OCI-LY1 (cell line): ENCODE results near the gene FUT8.

ENCODE experiments used
- H2AFZ ChIP-seq: fragments of 200-600 bp; sonication (generic), shearing (Covaris generic); 2 replicates; pipeline ENCODE4 v1.6.0; 2014; ENCODE audit warnings: antibody characterized with exemption, mild to moderate bottlenecking, low read length
- H3F3A ChIP-seq: fragments of 200-600 bp; sonication (generic), shearing (Covaris generic); 2 replicates; pipeline ENCODE4 v1.6.0; 2014; ENCODE audit warnings: mild to moderate bottlenecking, antibody characterized with exemption, low read length, moderate library complexity; ENCODE audit not compliant: insufficient read depth
- H3K27ac ChIP-seq: fragments of 200-600 bp; sonication (generic); 2 replicates; pipeline ENCODE4 v1.5.1; 2014; ENCODE audit warnings: low read length, mixed run types, mild to moderate bottlenecking, low read depth; ENCODE audit not compliant: poor library complexity, severe bottlenecking
- H3K27me3 ChIP-seq: fragments of 200-600 bp; sonication (generic); 2 replicates; pipeline ENCODE4 v1.6.0; 2014; ENCODE audit warnings: antibody characterized with exemption, mild to moderate bottlenecking, low read length, moderate library complexity; ENCODE audit not compliant: insufficient read depth
- H3K36me3 ChIP-seq: fragments of 200-600 bp; sonication (generic); 2 replicates; pipeline ENCODE4 v1.6.1; 2014; ENCODE audit warnings: mild to moderate bottlenecking, antibody characterized with exemption, low read length, moderate library complexity, mixed read lengths; ENCODE audit not compliant: insufficient read depth
- H3K4me1 ChIP-seq: fragments of 200-600 bp; sonication (generic); 2 replicates; pipeline ENCODE4 v1.5.1; 2014; ENCODE audit warnings: mild to moderate bottlenecking, low read length, moderate library complexity; ENCODE audit not compliant: insufficient read depth, severe bottlenecking
- H3K4me2 ChIP-seq: fragments of 200-600 bp; sonication (generic), shearing (Covaris generic); 2 replicates; pipeline ENCODE4 v1.6.1; 2014; ENCODE audit warnings: low read length
- H3K4me3 ChIP-seq: fragments of 200-600 bp; sonication (generic); 2 replicates; pipeline ENCODE4 v1.5.1; 2014; ENCODE audit warnings: low read length, low read depth, mild to moderate bottlenecking, mixed read lengths; ENCODE audit not compliant: poor library complexity, severe bottlenecking
- H3K79me2 ChIP-seq: fragments of 200-600 bp; shearing (Covaris generic); 2 replicates; pipeline ENCODE4 v1.6.1; 2016; ENCODE audit warnings: mixed run types, low read length, mixed read lengths; ENCODE audit not compliant: insufficient read depth
- H3K9ac ChIP-seq: fragments of 200-600 bp; sonication (generic), shearing (Covaris generic); 2 replicates; pipeline ENCODE4 v1.6.1; 2014; ENCODE audit warnings: mild to moderate bottlenecking, low read length, mixed read lengths
- H3K9me2 ChIP-seq: fragments of 200-600 bp; sonication (generic), shearing (Covaris generic); 2 replicates; pipeline ENCODE4 v1.6.1; 2014; ENCODE audit warnings: low read depth, mild to moderate bottlenecking, low read length, mixed read lengths
- H3K9me3 ChIP-seq: fragments of 200-600 bp; shearing (Covaris generic); 2 replicates; pipeline ENCODE4 v1.6.1; 2014; ENCODE audit warnings: low read length, mixed read lengths
- H4K20me1 ChIP-seq: fragments of 200-600 bp; sonication (generic), shearing (Covaris generic); 2 replicates; pipeline ENCODE4 v1.6.0; 2016; ENCODE audit warnings: mild to moderate bottlenecking, low read length; ENCODE audit not compliant: insufficient read depth
- CTCF ChIP-seq: fragments of 200-600 bp; sonication (generic), shearing (Covaris generic); IDR thresholded peaks from 2 replicates; pipeline ENCODE4 v1.5.1; 2017; ENCODE audit warnings: mild to moderate bottlenecking, antibody characterized with exemption, low read length, moderate library complexity, mixed read lengths
- EZH2 ChIP-seq: fragments of 200-600 bp; sonication (generic), shearing (Covaris generic); IDR thresholded peaks from 2 replicates; pipeline ENCODE4 v1.8.0; 2017; ENCODE audit warnings: borderline replicate concordance, mixed run types, mild to moderate bottlenecking, antibody characterized with exemption, low read length, moderate library complexity, mixed read lengths

FUT8 gene

DNA sequence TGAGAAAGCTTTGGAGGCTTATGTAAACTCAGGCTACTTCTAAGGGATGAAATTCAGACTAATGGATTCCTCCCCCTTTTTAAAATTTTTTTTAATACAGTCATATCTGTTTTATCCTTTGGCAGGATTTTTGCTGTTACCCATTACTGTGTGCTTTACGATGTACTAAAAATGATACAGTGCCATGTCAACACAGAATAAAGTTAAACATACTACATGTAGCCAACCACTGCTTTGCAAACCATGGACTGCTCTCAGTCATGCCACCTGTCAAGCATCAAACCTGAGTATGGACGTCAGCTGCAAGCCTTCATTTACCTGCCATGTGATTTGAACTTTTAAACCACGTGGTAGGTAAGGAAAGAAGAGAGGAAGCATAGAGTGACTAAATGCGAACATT is 325.8 kb downstream of the FUT8 start:
- Histone ChIP-seq H2AFZ (no peak overlapping the region), H3K79me2 (no peaks in the 10 kb centered on the region), H3K9ac (no peak overlapping the region), H3K9me2 (no peaks in the 10 kb centered on the region), H3K9me3 (no peaks in the 10 kb centered on the region), H3K4me2 (no peak overlapping the region), H3K36me3 (peaks cover 29% of the 10 kb centered on the region), H3K27me3 (no peaks in the 10 kb centered on the region), H3F3A (no peaks in the 10 kb centered on the region), H3K27ac (no peak overlapping the region), H4K20me1 (no peaks in the 10 kb centered on the region), H3K4me3 (no peak overlapping the region), H3K4me1 (no peaks in the 10 kb centered on the region)
- TF ChIP-seq EZH2 (no peak), CTCF (no peak)

DNA sequence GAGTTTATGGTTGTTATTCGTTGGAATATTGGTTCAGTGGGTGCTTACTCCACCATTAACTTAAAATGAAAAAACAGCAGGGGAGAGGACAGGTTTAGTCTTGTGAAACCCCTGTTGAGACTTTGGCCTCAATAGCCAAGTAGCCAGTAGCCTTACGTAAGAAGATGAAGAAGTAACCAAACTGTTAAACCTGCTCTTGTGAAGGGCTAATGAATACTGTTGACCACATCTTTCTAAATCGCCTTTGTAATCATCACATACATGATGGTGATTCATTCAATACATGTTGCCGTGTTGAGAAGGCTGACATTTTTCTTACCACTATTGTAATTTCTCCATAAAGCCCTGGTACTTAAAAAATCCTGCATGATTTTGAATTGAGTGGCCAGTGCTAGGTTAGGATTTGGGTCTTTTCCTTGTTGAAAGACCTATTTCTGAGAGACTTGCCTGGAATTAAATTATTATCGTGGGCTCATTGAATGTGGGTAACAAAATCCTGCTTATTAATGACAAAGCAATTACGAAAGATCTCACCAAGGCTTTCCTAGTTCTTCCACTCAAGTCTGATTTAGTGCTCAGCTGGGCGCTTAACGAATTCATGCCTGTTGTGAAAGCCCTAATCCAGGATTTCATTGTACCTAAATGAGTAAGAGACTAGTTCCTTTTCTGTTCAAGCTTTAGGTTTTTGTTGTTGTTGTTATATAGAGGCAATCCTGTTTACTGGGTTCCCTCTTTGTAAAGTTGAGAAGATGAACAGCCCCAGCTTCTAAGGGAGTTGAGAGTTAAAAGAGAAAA is 333.1 kb downstream of the FUT8 start:
- no peak overlapping the region for H3K27ac ChIP-seq
- TF ChIP-seq CTCF (no peak), EZH2 (no peak)
- no peaks in the 10 kb centered on the region for H3F3A ChIP-seq

DNA sequence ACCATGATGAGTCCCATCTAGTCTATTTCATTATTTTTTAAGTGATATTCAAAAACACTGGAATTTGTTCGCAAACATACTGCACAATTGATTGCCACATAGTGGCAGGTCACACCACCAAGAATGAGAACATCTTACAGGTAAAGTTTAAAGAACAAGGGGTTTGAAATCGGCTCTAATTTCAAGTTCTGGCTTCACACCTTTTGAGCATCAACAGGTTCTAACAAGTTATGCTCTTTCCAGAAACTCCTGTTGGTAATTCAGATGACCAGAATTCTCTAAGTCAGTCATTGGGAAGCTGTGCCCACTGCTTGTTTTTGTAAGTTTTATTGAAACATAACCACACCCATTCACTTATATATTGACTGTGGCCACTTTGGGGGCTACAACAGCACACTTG is 336.3 kb downstream of the FUT8 start:
- peaks cover 3% of the 10 kb centered on the region for H3K36me3 ChIP-seq
- no peaks in the 10 kb centered on the region for H4K20me1 ChIP-seq
- TF ChIP-seq CTCF = no peak
- no peak for TF ChIP-seq EZH2
- H3K27me3 ChIP-seq = no peaks in the 10 kb centered on the region
- H3K4me2 ChIP-seq = no peak overlapping the region
- H3K9ac ChIP-seq = no peak overlapping the region
- no peaks in the 10 kb centered on the region for H3K9me2 ChIP-seq
- H3F3A ChIP-seq = no peaks in the 10 kb centered on the region
- H3K4me3 ChIP-seq = no peak overlapping the region
- no peaks in the 10 kb centered on the region for H3K79me2 ChIP-seq
- no peaks in the 10 kb centered on the region for H3K4me1 ChIP-seq
- H3K27ac ChIP-seq = no peak overlapping the region
- H3K9me3 ChIP-seq = no peaks in the 10 kb centered on the region
- no peak overlapping the region for H2AFZ ChIP-seq

More for the DNA sequence above, 333.1 kb downstream of the FUT8 start:
- H3K4me2 ChIP-seq = no peak overlapping the region
- H3K9me3 ChIP-seq = no peaks in the 10 kb centered on the region
- H3K9ac ChIP-seq = no peak overlapping the region
- H3K36me3 ChIP-seq = peaks cover 19% of the 10 kb centered on the region
- no peaks in the 10 kb centered on the region for H3K27me3 ChIP-seq
- H2AFZ ChIP-seq = no peak overlapping the region
- H3K9me2 ChIP-seq = no peaks in the 10 kb centered on the region
- no peak overlapping the region for H3K4me3 ChIP-seq
- no peaks in the 10 kb centered on the region for H4K20me1 ChIP-seq
- H3K79me2 ChIP-seq = no peaks in the 10 kb centered on the region
- H3K4me1 ChIP-seq = no peaks in the 10 kb centered on the region
